ENCODE measurements around the gene NTHL1. TPM values are rescaled to one million over a fixed set of nuclear protein-coding genes. Genes with fewer than 3 reads are reported as not detected.

Gene NTHL1
- 58.6 and 71.2 TPM in 2 replicates for total RNA-seq (2014; rRNA removed; shearing (Covaris generic))

GRCh38 chr16:2047330-2048115 lies at the start of gene NTHL1, which contains the start of gene TSC2:
NTHL1 (minus strand) TSS chr16:2047834; CDS start chr16:2047823, 11 bp downstream.
TSC2 (plus strand) TSS chr16:2047985; CDS start chr16:2048616, 631 bp downstream.

GRCh38 chr16:2026461-2027023 lies 21.1 kb downstream of the NTHL1 start, which contains the start of gene NHERF2:
NHERF2 (plus strand) TSS chr16:2026902; CDS start chr16:2027006, 104 bp downstream.

DNA sequence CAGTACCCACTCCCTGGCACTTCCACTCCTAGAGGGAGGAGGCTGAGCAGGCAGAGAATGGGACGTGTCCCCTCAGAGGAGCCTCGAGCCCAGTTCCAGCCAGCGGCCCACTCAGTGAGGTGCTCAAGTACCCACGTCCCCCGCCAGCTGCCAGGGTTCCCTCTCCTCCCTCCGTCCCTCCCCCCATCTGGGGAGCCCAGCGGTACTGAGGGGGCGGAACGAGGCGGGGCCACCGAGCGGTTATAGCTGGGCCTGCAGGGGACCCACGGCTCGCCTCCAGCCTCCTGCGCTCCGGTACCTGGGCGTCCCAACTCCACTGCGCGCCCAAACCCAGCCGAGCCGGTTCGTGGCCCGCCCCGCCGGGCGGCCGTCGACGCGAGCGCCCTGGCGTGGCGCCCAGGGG lies 28.1 kb downstream of the NTHL1 start, which contains the start of gene NPW:
Gene NPW, plus strand, starts transcription at position 268 of the 403 bp plus-strand sequence.

GRCh38 chr16:2009791-2010510 lies 37.7 kb downstream of the NTHL1 start, which contains the start of gene ZNF598:
ZNF598 (minus strand) TSS chr16:2009821.

Small RNAs within 50 kb of the gene (small RNA-seq; reads per million reads assigned to genes)
- not detected for gene MIR1225
- gene RN7SL219P: not detected

Other genes with a start within 250 kb of the NTHL1 start
- 113 and 133 TPM in 2 replicates for gene HAGH, start 221.0 kb downstream of the NTHL1 start, total RNA-seq (2014; rRNA removed; shearing (Covaris generic))
- 30.1 and 30.2 TPM in 2 replicates for gene FAHD1, start 220.6 kb downstream of the NTHL1 start, total RNA-seq (2014; rRNA removed; shearing (Covaris generic))
- gene MEIOB, start 175.7 kb downstream of the NTHL1 start, total RNA-seq (2014; rRNA removed; shearing (Covaris generic)): not detected in 2 replicates
- gene HS3ST6, start 129.4 kb downstream of the NTHL1 start, total RNA-seq (2014; rRNA removed; shearing (Covaris generic)): not detected in 2 replicates
- 8.5 and 10.2 TPM in 2 replicates for gene MSRB1, start 104.6 kb downstream of the NTHL1 start, total RNA-seq (2014; rRNA removed; shearing (Covaris generic))
- gene RPL3L, start 93.1 kb downstream of the NTHL1 start, total RNA-seq (2014; rRNA removed; shearing (Covaris generic)): not detected in 2 replicates
- 551 and 557 TPM in 2 replicates for gene NDUFB10, start 88.3 kb downstream of the NTHL1 start, total RNA-seq (2014; rRNA removed; shearing (Covaris generic))
- 4,459 and 5,166 TPM in 2 replicates for gene RPS2, start 83.0 kb downstream of the NTHL1 start, total RNA-seq (2014; rRNA removed; shearing (Covaris generic))
- not detected in 2 replicates for gene RNF151, start 81.0 kb downstream of the NTHL1 start, total RNA-seq (2014; rRNA removed; shearing (Covaris generic))
- gene TBL3, start 75.8 kb downstream of the NTHL1 start, total RNA-seq (2014; rRNA removed; shearing (Covaris generic)): 72.8 and 74.0 TPM in 2 replicates
- gene NOXO1, start 66.4 kb downstream of the NTHL1 start, total RNA-seq (2014; rRNA removed; shearing (Covaris generic)): 0.23 TPM in 1 of 2 replicates, not detected in the other
- 46.0 and 50.1 TPM in 2 replicates for gene GFER, start 63.6 kb downstream of the NTHL1 start, total RNA-seq (2014; rRNA removed; shearing (Covaris generic))
- 1.6 and 2.0 TPM in 2 replicates for gene SYNGR3, start 57.9 kb downstream of the NTHL1 start, total RNA-seq (2014; rRNA removed; shearing (Covaris generic))
- 59.6 and 76.5 TPM in 2 replicates for gene ZNF598, start 38.0 kb downstream of the NTHL1 start, total RNA-seq (2014; rRNA removed; shearing (Covaris generic))
- gene NPW, start 28.0 kb downstream of the NTHL1 start, total RNA-seq (2014; rRNA removed; shearing (Covaris generic)): 1.0 and 1.5 TPM in 2 replicates
- 113 and 117 TPM in 2 replicates for gene NHERF2, start 20.9 kb downstream of the NTHL1 start, total RNA-seq (2014; rRNA removed; shearing (Covaris generic))
- 75.3 and 90.4 TPM in 2 replicates for gene TSC2, start 151 bp upstream of the NTHL1 start, total RNA-seq (2014; rRNA removed; shearing (Covaris generic))
- 90.3 and 104 TPM in 2 replicates for gene PKD1, start 88.1 kb upstream of the NTHL1 start, total RNA-seq (2014; rRNA removed; shearing (Covaris generic))
- gene RAB26, start 100.8 kb upstream of the NTHL1 start, total RNA-seq (2014; rRNA removed; shearing (Covaris generic)): 9.0 and 16.0 TPM in 2 replicates
- gene TRAF7, start 107.9 kb upstream of the NTHL1 start, total RNA-seq (2014; rRNA removed; shearing (Covaris generic)): 71.3 and 72.5 TPM in 2 replicates
- gene CASKIN1, start 148.8 kb upstream of the NTHL1 start, total RNA-seq (2014; rRNA removed; shearing (Covaris generic)): 1.1 and 1.4 TPM in 2 replicates
- 44.6 and 65.4 TPM in 2 replicates for gene MLST8, start 157.6 kb upstream of the NTHL1 start, total RNA-seq (2014; rRNA removed; shearing (Covaris generic))
- gene BRICD5, start 163.0 kb upstream of the NTHL1 start, total RNA-seq (2014; rRNA removed; shearing (Covaris generic)): 1.3 and 3.0 TPM in 2 replicates
- gene PGP, start 167.0 kb upstream of the NTHL1 start, total RNA-seq (2014; rRNA removed; shearing (Covaris generic)): 19.2 and 26.6 TPM in 2 replicates
- 40.0 and 47.9 TPM in 2 replicates for gene E4F1, start 175.8 kb upstream of the NTHL1 start, total RNA-seq (2014; rRNA removed; shearing (Covaris generic))
- gene DNASE1L2, start 188.6 kb upstream of the NTHL1 start, total RNA-seq (2014; rRNA removed; shearing (Covaris generic)): 1.0 and 1.5 TPM in 2 replicates
- gene ECI1, start 203.8 kb upstream of the NTHL1 start, total RNA-seq (2014; rRNA removed; shearing (Covaris generic)): 86.9 and 97.5 TPM in 2 replicates
- 254 and 259 TPM in 2 replicates for gene RNPS1, start 220.3 kb upstream of the NTHL1 start, total RNA-seq (2014; rRNA removed; shearing (Covaris generic))

Data from A375 (cell line).